Liver (tissue), 9 donors: ENCODE results near the gene THRB. TPM values are rescaled to one million over a fixed set of nuclear protein-coding genes. Genes with fewer than 3 reads are reported as not detected.

Source experiments
- DNase-seq: peaks from one replicate; pipeline ENCODE4 v3.0.0-alpha.2; 2017; ENCODE audit warnings: low spot score
- H3K27ac ChIP-seq, 2 donors: one replicate each; pipeline ENCODE4 v1.7.0; 2013; ENCODE audit warnings: inconsistent platforms in 2 of 2, low read length in 2 of 2, control low read depth in 1 of 2, low read depth in 1 of 2, mild to moderate bottlenecking in 1 of 2
- H3K27me3 ChIP-seq, 4 donors: one replicate each; pipeline versions ENCODE4 v1.6.1 to v1.7.0; 2013; ENCODE audit warnings: low read length in 3 of 4, inconsistent platforms in 1 of 4, mild to moderate bottlenecking in 1 of 4, moderate library complexity in 1 of 4; ENCODE audit not compliant: control insufficient read depth in 4 of 4, insufficient read depth in 4 of 4
- H3K36me3 ChIP-seq, 4 donors: one replicate each; pipeline versions ENCODE4 v1.6.1 to v1.7.0; 2013; ENCODE audit warnings: low read length in 3 of 4, mild to moderate bottlenecking in 3 of 4, low read depth in 1 of 4, moderate library complexity in 1 of 4; ENCODE audit not compliant: control insufficient read depth in 4 of 4, insufficient read depth in 3 of 4
- H3K4me1 ChIP-seq, 4 donors: one replicate each; pipeline versions ENCODE4 v1.6.1 to v1.7.0; 2013; ENCODE audit warnings: low read length in 3 of 4, mild to moderate bottlenecking in 3 of 4, moderate library complexity in 1 of 4; ENCODE audit not compliant: control insufficient read depth in 4 of 4, insufficient read depth in 4 of 4
- H3K4me3 ChIP-seq, 3 donors: one replicate each; pipeline versions ENCODE4 v1.6.1 to v1.7.0; 2013; ENCODE audit warnings: low read length in 3 of 3, control low read depth in 1 of 3, low read depth in 1 of 3, mild to moderate bottlenecking in 1 of 3
- H3K9ac ChIP-seq, 2 donors: one replicate each; pipeline ENCODE4 v1.7.0; 2013; ENCODE audit warnings: low read length in 2 of 2, mild to moderate bottlenecking in 2 of 2, moderate library complexity in 2 of 2, control low read depth in 1 of 2, low read depth in 1 of 2
- H3K9me3 ChIP-seq, 4 donors: one replicate each; pipeline versions ENCODE4 v1.6.1 to v1.7.0; 2013; ENCODE audit warnings: low read length in 3 of 4; ENCODE audit not compliant: control insufficient read depth in 4 of 4
- FOXA1 ChIP-seq: IDR thresholded peaks from 2 replicates; pipeline ENCODE4 v1.6.1; 2016; ENCODE audit warnings: antibody characterized with exemption
- FOXA2 ChIP-seq: IDR thresholded peaks from 2 replicates; pipeline ENCODE4 v1.6.1; 2016; ENCODE audit warnings: antibody characterized with exemption
- HNF4A ChIP-seq, 2 donors: conservative IDR thresholded peaks; 2 replicates each; pipeline ENCODE4 v1.6.1; 2016; ENCODE audit warnings: antibody characterized with exemption in 2 of 2, mild to moderate bottlenecking in 2 of 2
- HNF4G ChIP-seq: IDR thresholded peaks from 2 replicates; pipeline ENCODE4 v1.6.1; 2016; ENCODE audit warnings: antibody characterized with exemption
- JUND ChIP-seq, 2 donors: IDR thresholded peaks; 2 replicates each; pipeline ENCODE4 v1.6.1; 2016; ENCODE audit warnings: antibody characterized with exemption in 2 of 2
- NR2F2 ChIP-seq: IDR thresholded peaks from 2 replicates; pipeline ENCODE4 v1.6.1; 2016; ENCODE audit warnings: antibody characterized with exemption
- RAD21 ChIP-seq, 2 donors: IDR thresholded peaks; 2 replicates each; pipeline ENCODE4 v1.6.1; 2016; ENCODE audit warnings: antibody characterized with exemption in 2 of 2, mild to moderate bottlenecking in 2 of 2
- RXRA ChIP-seq, 2 donors: IDR thresholded peaks; 2 replicates each; pipeline ENCODE4 v1.6.1; 2017 to 2018; ENCODE audit warnings: antibody characterized with exemption in 2 of 2, mild to moderate bottlenecking in 1 of 2
- SP1 ChIP-seq: IDR thresholded peaks from 2 replicates; pipeline ENCODE4 v1.6.1; 2018; ENCODE audit warnings: antibody characterized with exemption, mild to moderate bottlenecking
- TAF1 ChIP-seq: conservative IDR thresholded peaks from 2 replicates; pipeline ENCODE4 v1.6.1; 2016; ENCODE audit warnings: antibody characterized with exemption, mild to moderate bottlenecking
- YY1 ChIP-seq: IDR thresholded peaks from 2 replicates; pipeline ENCODE4 v1.6.1; 2016; ENCODE audit warnings: antibody characterized with exemption, mild to moderate bottlenecking
- WGBS: extraction: QIAGEN DNeasy Blood & Tissue Kit; methylation state at CpG from one replicate; pipeline ENCODE4 v1.1.7; 2013; 5-methylcytosine and 5-hydroxymethylcytosine counted together
- polyA plus RNA-seq, 2 donors: library from polyadenylated mRNA; stranded (reverse) in 1 of 2; unstranded in 1 of 2; fragments of 200-250 nt in 1 of 2; fragments of >200 nt in 1 of 2; fragmentation: Nextera tagmentation in 1 of 2; extraction: Ambion mirVana in 1 of 2; gene quantifications; one replicate each; pipeline versions ENCODE4 v1.2.1 to v1.2.3, GENCODE V29; 2013 to 2015
- total RNA-seq, 2 donors: library from RNA; depleted of rRNA; stranded (reverse); fragments of >200 nt; gene quantifications; one replicate each; pipeline ENCODE4 v1.2.3, GENCODE V29; 2014
- TF ChIP-seq, protein P1 (sequence below): IDR thresholded peaks from 2 replicates; pipeline ENCODE4 v1.6.1; 2016; ENCODE audit warnings: antibody characterized with exemption
- TF ChIP-seq, protein P2 (sequence below): IDR thresholded peaks from 2 replicates; pipeline ENCODE4 v1.6.1; 2016; ENCODE audit warnings: antibody characterized with exemption, mild to moderate bottlenecking
- TF ChIP-seq, protein P3 (sequence below): IDR thresholded peaks from 2 replicates; pipeline ENCODE4 v1.6.1; 2016; ENCODE audit warnings: antibody characterized with exemption
- TF ChIP-seq, protein P4 (sequence below): IDR thresholded peaks from 2 replicates; pipeline ENCODE4 v1.6.1; 2016; ENCODE audit warnings: antibody characterized with exemption
- donor health status: healthy.
- donor health status: healthy.
- donor health status: healthy.
- donor health status: healthy.
- donor health status: healthy.

THRB gene
- total and polyA plus RNA-seq, 4 donors = 5.9 to 23.9 (median 9.3) TPM

DNA sequence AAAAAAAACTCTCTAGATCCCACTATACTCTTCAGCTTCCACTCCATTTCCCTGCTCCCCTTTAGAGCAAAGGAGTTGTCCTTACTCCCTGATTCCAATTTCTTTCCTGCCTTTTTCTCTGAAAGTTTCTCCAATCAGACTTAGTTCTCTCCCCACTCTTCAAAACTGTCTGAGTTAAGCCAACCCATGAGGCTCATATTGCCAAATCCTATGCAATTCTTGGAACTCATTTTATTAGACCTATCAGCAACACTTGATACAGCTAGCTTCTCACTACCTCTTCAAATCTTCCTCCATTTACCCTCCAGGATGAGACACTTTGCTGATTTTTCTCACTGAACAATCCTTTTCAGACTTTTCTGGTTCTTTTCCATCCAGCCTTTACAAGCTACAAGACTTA lies 233.1 kb downstream of the THRB start (continued):
- no peak for TF ChIP-seq JUND (IDR thresholded peaks at IDR 0.05)
- TF ChIP-seq, protein P1, sequence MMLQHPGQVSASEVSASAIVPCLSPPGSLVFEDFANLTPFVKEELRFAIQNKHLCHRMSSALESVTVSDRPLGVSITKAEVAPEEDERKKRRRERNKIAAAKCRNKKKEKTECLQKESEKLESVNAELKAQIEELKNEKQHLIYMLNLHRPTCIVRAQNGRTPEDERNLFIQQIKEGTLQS = no peak
- TF ChIP-seq TAF1 = no peak
- TF ChIP-seq YY1 = no peak
- no peak for TF ChIP-seq FOXA1

DNA sequence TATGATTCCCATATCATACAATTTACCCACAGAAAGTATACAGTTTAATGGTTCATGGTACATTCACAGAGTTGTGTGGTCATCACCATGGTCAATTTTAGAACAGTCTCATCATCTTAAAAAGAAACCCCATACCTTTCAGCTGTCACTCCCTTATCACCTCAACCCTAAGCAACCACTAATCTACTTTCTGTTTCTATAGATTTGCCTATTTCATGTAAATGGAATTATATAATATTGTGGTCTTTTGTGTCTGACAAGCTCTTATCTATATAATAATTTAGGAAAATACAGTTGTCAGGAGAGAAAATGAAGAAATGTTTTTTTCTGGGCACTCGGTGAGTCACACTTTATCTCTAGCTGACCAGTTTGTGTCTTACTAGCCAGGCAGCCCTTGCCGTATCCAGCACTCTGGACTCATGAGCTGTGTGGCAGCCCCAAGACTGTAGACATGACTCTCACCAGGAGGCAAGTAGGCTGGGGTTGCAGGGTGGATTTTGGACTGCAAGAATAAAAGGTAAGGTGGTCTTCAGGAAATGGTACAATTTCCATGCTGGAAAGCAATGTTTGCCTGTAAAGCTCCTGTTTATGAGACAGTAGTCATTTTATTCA lies 234.6 kb downstream of the THRB start:
- Histone ChIP-seq H3K4me1 (peaks cover 5 to 28% (median 14%) of the 10 kb centered on the region in 4 donors), H3K27me3 (no peaks in the 10 kb centered on the region), H3K9me3 (no peaks in the 10 kb centered on the region), H3K4me3 (no peak overlapping the region), H3K27ac (peak overlapping the region; percentile 38 to 77), H3K36me3 (no peaks in the 10 kb centered on the region), H3K9ac (no peak overlapping the region)
- 67% methylated on average over 2 of the region's 2 CpGs for WGBS
- DNase-seq = no peak
- peak in 1 of 2 donors; percentile 11 for TF ChIP-seq HNF4A (conservative IDR thresholded peaks at IDR 0.05)
- TF ChIP-seq FOXA2 = no peak
- TF ChIP-seq JUND (IDR thresholded peaks at IDR 0.05) = peak in 1 of 2 donors; percentile 8

DNA sequence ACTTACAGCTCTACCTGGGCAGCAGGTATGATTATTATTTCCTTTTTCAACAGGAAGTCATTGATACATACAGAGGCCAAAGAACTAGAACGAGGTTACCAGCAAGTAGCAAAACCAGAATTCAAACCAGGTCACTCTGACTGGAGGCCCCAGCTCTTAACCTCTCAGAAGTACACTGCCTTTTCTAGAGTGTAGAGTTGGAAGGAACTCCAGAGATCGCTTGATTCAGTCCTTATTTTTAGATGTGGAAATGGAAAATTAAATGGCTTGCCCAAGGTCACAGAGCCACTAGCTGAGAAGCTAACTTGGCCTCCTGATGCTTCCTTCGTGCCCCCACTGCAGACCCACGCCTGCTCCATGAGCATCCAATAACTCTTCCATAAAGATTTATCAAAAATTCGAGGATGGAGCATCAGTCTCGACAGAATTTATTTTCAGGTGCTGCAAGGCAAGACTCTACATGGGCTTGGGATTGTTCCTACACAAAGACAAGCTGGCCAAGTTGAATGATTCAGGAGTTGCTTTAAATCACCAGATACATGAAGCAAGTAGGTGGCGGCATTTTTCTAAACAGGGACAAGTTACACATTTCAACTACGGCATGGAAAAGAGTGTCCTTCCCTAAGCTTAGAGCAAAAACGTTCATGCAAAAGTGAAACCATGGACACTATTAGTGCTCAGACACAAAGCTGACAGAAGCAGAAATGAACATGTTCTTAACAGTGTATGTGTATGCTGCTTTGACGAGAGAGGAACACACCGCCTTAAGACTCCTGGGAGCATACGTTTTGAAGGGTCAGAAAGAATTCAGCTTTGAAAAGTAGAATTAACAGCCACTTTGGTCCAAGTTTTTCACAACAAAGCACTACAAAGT lies 235.7 kb downstream of the THRB start:
- Histone ChIP-seq H3K27me3 (no peaks in the 10 kb centered on the region), H3K4me3 (peak overlapping the region in 1 of 3 donors; percentile 22)

DNA sequence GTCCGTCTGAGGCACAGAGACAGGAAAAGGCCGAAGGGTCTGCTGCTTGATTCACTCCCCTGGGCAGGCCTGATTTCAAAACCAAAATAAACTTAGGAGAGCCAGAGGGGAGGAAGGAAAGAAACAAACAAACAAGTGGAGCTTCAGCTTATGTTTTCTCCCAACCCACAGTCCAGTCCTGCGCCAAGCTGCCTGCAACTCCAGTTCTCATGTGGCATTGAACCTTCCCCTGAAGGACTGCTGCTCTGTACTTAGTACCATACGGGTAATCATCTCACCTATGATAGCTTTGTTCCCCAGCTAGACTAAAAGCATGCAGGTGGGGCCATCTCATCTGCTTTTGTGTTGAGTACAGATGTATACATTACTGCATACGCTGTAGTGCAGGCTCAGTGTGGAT lies 236.4 kb downstream of the THRB start:
- Histone ChIP-seq H3K4me1 (peaks cover 5 to 28% (median 14%) of the 10 kb centered on the region in 4 donors), H3K9ac (no peak overlapping the region), H3K27me3 (no peaks in the 10 kb centered on the region), H3K9me3 (no peaks in the 10 kb centered on the region), H3K27ac (peak overlapping the region; percentile 61 to 77), H3K36me3 (no peaks in the 10 kb centered on the region), H3K4me3 (no peak overlapping the region)
- TF ChIP-seq FOXA2 (no peak), NR2F2 (no peak), RXRA (IDR thresholded peaks at IDR 0.05) (peak; percentile 7 to 34), HNF4G (no peak), HNF4A (conservative IDR thresholded peaks at IDR 0.05) (peak; percentile 35 to 58), SP1 (peak; percentile 21)
- TF ChIP-seq, protein P2, sequence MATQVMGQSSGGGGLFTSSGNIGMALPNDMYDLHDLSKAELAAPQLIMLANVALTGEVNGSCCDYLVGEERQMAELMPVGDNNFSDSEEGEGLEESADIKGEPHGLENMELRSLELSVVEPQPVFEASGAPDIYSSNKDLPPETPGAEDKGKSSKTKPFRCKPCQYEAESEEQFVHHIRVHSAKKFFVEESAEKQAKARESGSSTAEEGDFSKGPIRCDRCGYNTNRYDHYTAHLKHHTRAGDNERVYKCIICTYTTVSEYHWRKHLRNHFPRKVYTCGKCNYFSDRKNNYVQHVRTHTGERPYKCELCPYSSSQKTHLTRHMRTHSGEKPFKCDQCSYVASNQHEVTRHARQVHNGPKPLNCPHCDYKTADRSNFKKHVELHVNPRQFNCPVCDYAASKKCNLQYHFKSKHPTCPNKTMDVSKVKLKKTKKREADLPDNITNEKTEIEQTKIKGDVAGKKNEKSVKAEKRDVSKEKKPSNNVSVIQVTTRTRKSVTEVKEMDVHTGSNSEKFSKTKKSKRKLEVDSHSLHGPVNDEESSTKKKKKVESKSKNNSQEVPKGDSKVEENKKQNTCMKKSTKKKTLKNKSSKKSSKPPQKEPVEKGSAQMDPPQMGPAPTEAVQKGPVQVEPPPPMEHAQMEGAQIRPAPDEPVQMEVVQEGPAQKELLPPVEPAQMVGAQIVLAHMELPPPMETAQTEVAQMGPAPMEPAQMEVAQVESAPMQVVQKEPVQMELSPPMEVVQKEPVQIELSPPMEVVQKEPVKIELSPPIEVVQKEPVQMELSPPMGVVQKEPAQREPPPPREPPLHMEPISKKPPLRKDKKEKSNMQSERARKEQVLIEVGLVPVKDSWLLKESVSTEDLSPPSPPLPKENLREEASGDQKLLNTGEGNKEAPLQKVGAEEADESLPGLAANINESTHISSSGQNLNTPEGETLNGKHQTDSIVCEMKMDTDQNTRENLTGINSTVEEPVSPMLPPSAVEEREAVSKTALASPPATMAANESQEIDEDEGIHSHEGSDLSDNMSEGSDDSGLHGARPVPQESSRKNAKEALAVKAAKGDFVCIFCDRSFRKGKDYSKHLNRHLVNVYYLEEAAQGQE = no peak
- TF ChIP-seq, protein P3, sequence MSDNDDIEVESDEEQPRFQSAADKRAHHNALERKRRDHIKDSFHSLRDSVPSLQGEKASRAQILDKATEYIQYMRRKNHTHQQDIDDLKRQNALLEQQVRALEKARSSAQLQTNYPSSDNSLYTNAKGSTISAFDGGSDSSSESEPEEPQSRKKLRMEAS = no peak
- TF ChIP-seq, protein P4, sequence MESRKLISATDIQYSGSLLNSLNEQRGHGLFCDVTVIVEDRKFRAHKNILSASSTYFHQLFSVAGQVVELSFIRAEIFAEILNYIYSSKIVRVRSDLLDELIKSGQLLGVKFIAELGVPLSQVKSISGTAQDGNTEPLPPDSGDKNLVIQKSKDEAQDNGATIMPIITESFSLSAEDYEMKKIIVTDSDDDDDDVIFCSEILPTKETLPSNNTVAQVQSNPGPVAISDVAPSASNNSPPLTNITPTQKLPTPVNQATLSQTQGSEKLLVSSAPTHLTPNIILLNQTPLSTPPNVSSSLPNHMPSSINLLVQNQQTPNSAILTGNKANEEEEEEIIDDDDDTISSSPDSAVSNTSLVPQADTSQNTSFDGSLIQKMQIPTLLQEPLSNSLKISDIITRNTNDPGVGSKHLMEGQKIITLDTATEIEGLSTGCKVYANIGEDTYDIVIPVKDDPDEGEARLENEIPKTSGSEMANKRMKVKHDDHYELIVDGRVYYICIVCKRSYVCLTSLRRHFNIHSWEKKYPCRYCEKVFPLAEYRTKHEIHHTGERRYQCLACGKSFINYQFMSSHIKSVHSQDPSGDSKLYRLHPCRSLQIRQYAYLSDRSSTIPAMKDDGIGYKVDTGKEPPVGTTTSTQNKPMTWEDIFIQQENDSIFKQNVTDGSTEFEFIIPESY = no peak
- TF ChIP-seq, protein P1 = no peak
- DNase-seq = no peak
- 54% methylated on average over 5 of the region's 5 CpGs for WGBS

More for the DNA sequence above, 235.7 kb downstream of the THRB start:
- H3K36me3 ChIP-seq = no peaks in the 10 kb centered on the region
- TF ChIP-seq SP1 (no peak), RAD21 (IDR thresholded peaks at IDR 0.05) (peak in 1 of 2 donors; percentile 26)
- peak overlapping the region; percentile 60 to 76 for H3K9ac ChIP-seq
- DNase-seq = no peak
- H3K4me1 ChIP-seq = peaks cover 6 to 28% (median 14%) of the 10 kb centered on the region in 4 donors
- WGBS = 70% methylated on average over 12 of the region's 12 CpGs
- H3K27ac ChIP-seq = peak overlapping the region; percentile 61 to 77
- no peaks in the 10 kb centered on the region for H3K9me3 ChIP-seq
